Activated B cell treated with CpG ODN at 0.5 μM for 24 hours (primary cell): ENCODE results near the gene ITGA2B. TPM values are rescaled to one million over a fixed set of nuclear protein-coding genes. Genes with fewer than 3 reads are reported as not detected.
A peak's percentile ranks its signal among the peaks of the same experiment; 100 is the strongest.

Source experiments
- ATAC-seq: fragments of 200-7000 bp; cut with Tn5 transposase; one replicate; pipeline ENCODE4 v1.10.0; 2021; ENCODE audit warnings: low read depth, mild to moderate bottlenecking, moderate library complexity
- CTCF ChIA-PET: fragments of 350-600 bp; sonication (Branson Sonifier 250); formaldehyde crosslinking; loops from one replicate; lab custom pipeline; 2021; ENCODE audit warnings: antibody characterized with exemption; lab: Charles Lee
- POLR2A ChIA-PET: fragments of 350-600 bp; sonication (Branson Sonifier 250); formaldehyde crosslinking; loops from one replicate; lab custom pipeline; 2021; ENCODE audit warnings: antibody characterized with exemption; lab: Charles Lee
- DNase-seq: peaks from one replicate; pipeline ENCODE4 v3.0.0; 2022
- H3K27ac Mint-ChIP-seq: one replicate; pipeline ENCODE4 v1.8.0; 2020; ENCODE audit warnings: mixed read lengths
- H3K27me3 Mint-ChIP-seq: one replicate; pipeline ENCODE4 v1.8.0; 2021; ENCODE audit warnings: mixed read lengths
- H3K36me3 Mint-ChIP-seq: one replicate; pipeline ENCODE4 v1.8.0; 2021; ENCODE audit warnings: low read depth, mixed read lengths
- H3K4me1 Mint-ChIP-seq: one replicate; pipeline ENCODE4 v1.8.0; 2021; ENCODE audit warnings: mixed read lengths
- H3K4me3 Mint-ChIP-seq: one replicate; pipeline ENCODE4 v1.8.0; 2020; ENCODE audit warnings: mild to moderate bottlenecking, mixed read lengths
- H3K9me3 Mint-ChIP-seq: one replicate; pipeline ENCODE4 v1.8.0; 2020; ENCODE audit warnings: mixed read lengths
- intact Hi-C: fragments of 100-400 bp; cut with micrococcal nuclease; formaldehyde crosslinking; loops from one replicate; pipeline ENCODE4 v1.15.1; 2024
- total RNA-seq: library from RNA; stranded (reverse); gene quantifications from 2 replicates; pipeline ENCODE4 v1.2.3, GENCODE V29; 2022
- TF ChIP-seq, protein P1 (sequence below): fragments of 200-600 bp; IDR thresholded peaks from one replicate; pipeline ENCODE4 v1.8.0; 2022; ENCODE audit warnings: antibody characterized with exemption, mild to moderate bottlenecking

Gene ITGA2B
- total RNA-seq, 1 donor from 2014 or later = not detected

DNA sequence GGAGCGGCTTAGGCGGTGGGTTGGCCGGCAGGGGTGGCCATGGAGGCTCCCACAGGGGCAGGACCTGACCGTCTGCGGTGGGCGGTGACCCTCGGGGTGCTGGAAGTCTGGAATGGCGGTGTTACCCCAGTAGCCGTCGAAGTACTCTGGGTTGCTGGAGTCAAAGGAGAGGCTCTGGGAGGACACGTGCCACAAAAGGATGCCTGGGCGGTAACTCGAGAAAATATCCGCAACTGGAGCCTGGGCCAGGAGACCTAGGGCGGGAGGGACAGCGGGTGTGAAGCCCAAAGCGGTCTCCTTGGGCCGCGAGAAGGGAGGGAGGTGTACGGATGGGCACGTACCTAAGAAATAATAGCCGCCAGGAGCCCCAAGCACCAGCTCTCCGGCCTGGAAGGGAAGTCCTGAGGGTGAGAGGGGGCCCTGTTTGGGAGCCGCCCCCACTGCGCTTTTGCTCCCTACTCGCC lies 4.6 kb downstream of the ITGA2B start:
- TF ChIP-seq, protein P1, sequence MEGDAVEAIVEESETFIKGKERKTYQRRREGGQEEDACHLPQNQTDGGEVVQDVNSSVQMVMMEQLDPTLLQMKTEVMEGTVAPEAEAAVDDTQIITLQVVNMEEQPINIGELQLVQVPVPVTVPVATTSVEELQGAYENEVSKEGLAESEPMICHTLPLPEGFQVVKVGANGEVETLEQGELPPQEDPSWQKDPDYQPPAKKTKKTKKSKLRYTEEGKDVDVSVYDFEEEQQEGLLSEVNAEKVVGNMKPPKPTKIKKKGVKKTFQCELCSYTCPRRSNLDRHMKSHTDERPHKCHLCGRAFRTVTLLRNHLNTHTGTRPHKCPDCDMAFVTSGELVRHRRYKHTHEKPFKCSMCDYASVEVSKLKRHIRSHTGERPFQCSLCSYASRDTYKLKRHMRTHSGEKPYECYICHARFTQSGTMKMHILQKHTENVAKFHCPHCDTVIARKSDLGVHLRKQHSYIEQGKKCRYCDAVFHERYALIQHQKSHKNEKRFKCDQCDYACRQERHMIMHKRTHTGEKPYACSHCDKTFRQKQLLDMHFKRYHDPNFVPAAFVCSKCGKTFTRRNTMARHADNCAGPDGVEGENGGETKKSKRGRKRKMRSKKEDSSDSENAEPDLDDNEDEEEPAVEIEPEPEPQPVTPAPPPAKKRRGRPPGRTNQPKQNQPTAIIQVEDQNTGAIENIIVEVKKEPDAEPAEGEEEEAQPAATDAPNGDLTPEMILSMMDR = no peak
- Mint-ChIP-seq H3K4me3 (peak overlapping the region; percentile 77), H3K27me3 (peaks cover 31% of the 10 kb centered on the region), H3K27ac (no peak overlapping the region), H3K4me1 (peaks cover 20% of the 10 kb centered on the region), H3K9me3 (no peaks in the 10 kb centered on the region), H3K36me3 (no peaks in the 10 kb centered on the region)
- ChIA-PET POLR2A (interaction anchor here (0.6 kb wide), 1 partner anchor 306 kb away, joined by 7 read pairs; no protein-coding TSS in a partner anchor), CTCF (interaction anchor here (1.2 kb wide), 1 partner anchor 9 kb away, joined by 3 read pairs; no protein-coding TSS in a partner anchor)
- no peak for DNase-seq
- intact Hi-C loops = no loop called here
- no peak for ATAC-seq

DNA sequence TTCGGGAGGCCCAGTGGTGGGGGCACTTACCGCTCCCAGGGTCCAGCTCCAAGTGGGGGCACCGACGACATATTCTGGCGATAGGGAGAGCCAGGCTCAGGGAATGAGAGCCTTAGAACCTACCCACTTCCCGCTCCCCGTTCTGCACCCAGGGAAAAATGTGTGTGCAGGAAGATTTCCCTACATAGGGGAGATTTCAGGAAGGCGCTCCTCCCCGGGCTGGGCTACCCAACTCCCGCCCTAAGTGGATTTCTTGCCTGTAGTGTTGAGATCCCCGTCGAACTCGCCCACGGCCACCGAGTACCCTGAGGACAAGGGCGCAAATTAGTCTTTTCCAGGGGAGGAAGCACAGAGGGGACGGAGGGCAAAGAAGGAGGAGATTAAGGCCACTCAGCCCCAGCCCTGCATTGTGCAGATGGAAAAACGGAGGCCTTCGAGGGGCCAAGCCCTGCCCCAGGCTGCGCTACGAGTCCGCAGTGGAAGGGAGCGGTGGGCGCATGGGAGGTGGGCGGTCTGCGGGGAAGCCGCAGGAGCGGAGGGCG lies 5.1 kb downstream of the ITGA2B start:
- POLR2A ChIA-PET = no interaction called here
- intact Hi-C loops = no loop called here
- CTCF ChIA-PET = interaction anchor here (0.9 to 1.2 kb wide), 2 partner anchors 9 to 139 kb away, joined by 3 read pairs; no protein-coding TSS in a partner anchor
- DNase-seq (no peak), ATAC-seq (no peak)
- H3K27me3 Mint-ChIP-seq = peaks cover 27% of the 10 kb centered on the region
- peaks cover 15% of the 10 kb centered on the region for H3K4me1 Mint-ChIP-seq
- H3K9me3 Mint-ChIP-seq = no peaks in the 10 kb centered on the region
- H3K36me3 Mint-ChIP-seq = no peaks in the 10 kb centered on the region
- H3K27ac Mint-ChIP-seq = no peak overlapping the region
- H3K4me3 Mint-ChIP-seq = peak overlapping the region; percentile 11
- TF ChIP-seq, protein P1 = no peak

DNA sequence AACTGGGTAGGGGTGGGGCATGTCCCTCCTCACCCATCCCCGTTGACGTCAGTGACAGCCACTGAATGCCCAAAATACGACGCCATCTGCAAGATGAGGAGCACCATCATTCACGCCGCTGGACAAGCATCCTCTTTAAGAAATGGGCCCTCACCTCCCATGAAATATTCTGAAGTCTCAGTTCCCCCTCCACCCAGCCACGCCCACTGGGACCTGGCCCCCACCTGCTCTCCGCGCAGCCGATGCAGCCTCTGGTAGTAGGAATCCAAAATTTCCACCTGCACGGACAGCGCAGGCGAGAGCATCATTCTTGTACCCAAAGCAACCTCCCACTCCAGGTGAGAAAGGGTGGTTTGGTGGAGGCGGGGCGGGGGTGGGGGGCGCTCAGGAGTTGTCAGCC lies 5.6 kb downstream of the ITGA2B start:
- CTCF ChIA-PET = interaction anchor here (0.9 kb wide), 1 partner anchor 139 kb away, joined by 3 read pairs; no protein-coding TSS in a partner anchor
- no peaks in the 10 kb centered on the region for H3K36me3 Mint-ChIP-seq
- TF ChIP-seq, protein P1 = no peak
- no peaks in the 10 kb centered on the region for H3K9me3 Mint-ChIP-seq
- H3K4me3 Mint-ChIP-seq = no peak overlapping the region
- intact Hi-C loops = no loop called here
- POLR2A ChIA-PET = no interaction called here
- peaks cover 25% of the 10 kb centered on the region for H3K27me3 Mint-ChIP-seq
- ATAC-seq (no peak), DNase-seq (no peak)
- peaks cover 14% of the 10 kb centered on the region for H3K4me1 Mint-ChIP-seq
- no peak overlapping the region for H3K27ac Mint-ChIP-seq

DNA sequence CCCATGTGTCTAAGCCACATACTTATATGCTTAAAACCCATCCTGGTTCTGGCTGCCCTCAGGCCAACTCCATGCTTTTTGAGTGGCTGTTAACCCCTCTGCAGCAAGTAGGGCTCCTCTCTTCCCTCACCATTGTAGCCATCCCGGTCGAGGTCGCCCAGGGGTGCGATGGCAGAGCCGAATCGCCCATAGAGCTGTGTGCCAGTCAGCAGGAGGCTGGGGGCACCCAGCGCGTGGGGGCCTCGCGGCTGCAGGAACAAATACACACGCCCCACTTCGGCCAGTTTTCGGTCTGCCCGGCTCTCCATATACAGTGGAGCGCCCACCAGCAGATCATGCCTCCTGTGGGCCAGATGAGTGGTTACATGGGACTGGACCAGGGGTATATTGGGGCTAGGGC lies 6.1 kb downstream of the ITGA2B start:
- TF ChIP-seq, protein P1 = no peak
- Mint-ChIP-seq H3K27ac (no peak overlapping the region), H3K4me1 (peaks cover 14% of the 10 kb centered on the region), H3K4me3 (no peak overlapping the region), H3K27me3 (peaks cover 24% of the 10 kb centered on the region), H3K36me3 (no peaks in the 10 kb centered on the region), H3K9me3 (no peaks in the 10 kb centered on the region)
- ATAC-seq = no peak
- DNase-seq = no peak
- CTCF ChIA-PET = interaction anchor here (0.9 kb wide), 1 partner anchor 140 kb away, joined by 3 read pairs; no protein-coding TSS in a partner anchor
- intact Hi-C loops = no loop called here
- POLR2A ChIA-PET = no interaction called here

DNA sequence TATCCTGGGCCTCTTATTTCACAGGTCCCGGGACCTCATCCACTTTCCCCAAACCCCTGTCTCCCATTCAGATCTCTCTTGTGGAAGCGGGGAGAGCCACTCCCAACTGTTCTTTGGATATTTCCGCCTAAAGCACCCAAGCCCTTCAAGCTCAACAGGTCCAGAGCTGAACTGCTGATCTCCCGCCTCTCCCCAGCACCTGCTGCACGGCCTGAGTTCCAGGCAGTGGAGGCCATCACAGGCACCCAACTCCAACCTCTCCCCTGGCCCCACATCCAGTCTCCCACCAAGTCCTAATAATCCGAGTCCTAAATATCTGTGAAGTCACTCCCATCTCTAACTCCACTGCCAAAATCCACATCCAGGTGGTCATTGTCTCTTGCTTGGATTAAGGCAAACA lies 6.5 kb downstream of the ITGA2B start:
- Mint-ChIP-seq H3K27ac (no peak overlapping the region), H3K4me3 (no peak overlapping the region), H3K9me3 (no peaks in the 10 kb centered on the region), H3K4me1 (peaks cover 14% of the 10 kb centered on the region), H3K36me3 (no peaks in the 10 kb centered on the region), H3K27me3 (peaks cover 23% of the 10 kb centered on the region)
- ATAC-seq (no peak), DNase-seq (no peak)
- intact Hi-C loops = no loop called here
- TF ChIP-seq, protein P1 = no peak
- CTCF ChIA-PET = no interaction called here
- POLR2A ChIA-PET = no interaction called here
